Smooth muscle cell (in vitro differentiated cells): Measurements from ENCODE around the gene YARS1. TPM values are rescaled to one million over a fixed set of nuclear protein-coding genes. Genes with fewer than 3 reads are reported as not detected.

Source experiments
- DNase-seq: peaks from one replicate; lab custom pipeline; 2025; ENCODE audit not compliant: unreplicated experiment; lab: John Stamatoyannopoulos, UW
- H2AFZ ChIP-seq: fragments of 200-600 bp; sonication (generic); 2 replicates; pipeline ENCODE4 v1.6.0; 2016; ENCODE audit warnings: antibody characterized with exemption, low read depth, mild to moderate bottlenecking
- H3F3A ChIP-seq: fragments of 200-600 bp; sonication (generic); 2 replicates; pipeline ENCODE4 v1.6.0; 2017; ENCODE audit warnings: antibody characterized with exemption, low read depth
- H3K27ac ChIP-seq: fragments of 200-600 bp; sonication (generic); 2 replicates; pipeline ENCODE4 v1.5.1; 2016; ENCODE audit warnings: low read depth, mild to moderate bottlenecking
- H3K27me3 ChIP-seq: fragments of 200-600 bp; sonication (generic); 2 replicates; pipeline ENCODE4 v1.6.1; 2016; ENCODE audit warnings: low read depth, mild to moderate bottlenecking
- H3K36me3 ChIP-seq: fragments of 200-600 bp; sonication (generic); 2 replicates; pipeline ENCODE4 v1.5.1; 2016; ENCODE audit warnings: low read depth
- H3K4me1 ChIP-seq: fragments of 200-600 bp; sonication (generic); 2 replicates; pipeline ENCODE4 v1.5.1; 2016; ENCODE audit warnings: low read depth
- H3K4me2 ChIP-seq: fragments of 200-600 bp; sonication (generic); 2 replicates; pipeline ENCODE4 v1.6.0; 2016; ENCODE audit warnings: mild to moderate bottlenecking
- H3K4me3 ChIP-seq: fragments of 200-600 bp; sonication (generic); 2 replicates; pipeline ENCODE4 v1.5.1; 2016; ENCODE audit warnings: mild to moderate bottlenecking
- H3K79me2 ChIP-seq: fragments of 200-600 bp; sonication (generic); 2 replicates; pipeline ENCODE4 v1.6.0; 2016; ENCODE audit warnings: low read depth, mild to moderate bottlenecking
- H3K9ac ChIP-seq: fragments of 200-600 bp; sonication (generic); 2 replicates; pipeline ENCODE4 v1.6.0; 2016; ENCODE audit warnings: low read depth
- H3K9me3 ChIP-seq: fragments of 200-600 bp; sonication (generic); replicated peaks from 2 replicates; pipeline ENCODE4 v1.5.1; 2016; ENCODE audit warnings: low read depth
- H4K20me1 ChIP-seq: fragments of 200-600 bp; sonication (generic); 2 replicates; pipeline ENCODE4 v1.6.0; 2016; ENCODE audit warnings: low read depth
- WGBS: methylation state at CpG from one replicate; pipeline ENCODE4 v1.1.7; 2016; ENCODE audit warnings: low lambda C conversion rate; 5-methylcytosine and 5-hydroxymethylcytosine counted together
- polyA plus RNA-seq: library from polyadenylated mRNA; unstranded; fragments of >200 nt; fragmentation: Nextera tagmentation; extraction: Ambion mirVana; gene quantifications from 2 replicates; pipeline ENCODE4 v1.2.1, GENCODE V29; 2016
- total RNA-seq: library from RNA; depleted of rRNA; stranded (reverse); fragments of >200 nt; gene quantifications from 2 replicates; pipeline ENCODE4 v1.2.3, GENCODE V29; 2014
- TF ChIP-seq, protein P1 (sequence below): fragments of 200-600 bp; sonication (generic); IDR thresholded peaks from 2 replicates; pipeline ENCODE4 v1.5.1; 2017; ENCODE audit warnings: borderline replicate concordance, mild to moderate bottlenecking, antibody characterized with exemption; ENCODE audit not compliant: insufficient read depth, poor library complexity, severe bottlenecking

YARS1 gene
- total and polyA plus RNA-seq, 2 experiments from 2014 or later: 52.1 to 82.9 TPM

DNA sequence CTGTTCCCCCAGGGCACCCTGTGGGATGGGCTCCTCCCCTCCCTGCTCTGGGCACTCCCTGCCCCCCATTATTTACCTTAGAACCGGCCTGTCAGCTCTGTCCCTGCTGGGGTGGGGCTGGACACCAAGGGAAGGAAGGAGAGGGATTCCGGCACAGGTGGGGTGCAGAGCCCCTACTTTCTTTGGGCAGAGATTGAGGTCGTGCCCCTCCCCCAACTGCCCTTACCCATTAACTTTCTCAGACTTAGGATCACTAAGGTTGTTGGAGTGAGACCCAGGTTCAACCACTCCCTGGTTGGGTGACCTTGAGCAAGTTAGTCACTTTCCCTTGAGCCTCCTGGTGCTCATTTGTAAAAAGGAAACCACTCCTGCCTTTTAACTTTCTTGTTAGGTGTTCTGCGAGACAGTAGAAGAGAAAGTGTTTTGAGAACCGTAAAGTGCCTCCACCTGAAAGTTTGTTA lies 57.6 kb downstream of the YARS1 start:
- peaks cover 42% of the 10 kb centered on the region for H4K20me1 ChIP-seq
- TF ChIP-seq, protein P1, sequence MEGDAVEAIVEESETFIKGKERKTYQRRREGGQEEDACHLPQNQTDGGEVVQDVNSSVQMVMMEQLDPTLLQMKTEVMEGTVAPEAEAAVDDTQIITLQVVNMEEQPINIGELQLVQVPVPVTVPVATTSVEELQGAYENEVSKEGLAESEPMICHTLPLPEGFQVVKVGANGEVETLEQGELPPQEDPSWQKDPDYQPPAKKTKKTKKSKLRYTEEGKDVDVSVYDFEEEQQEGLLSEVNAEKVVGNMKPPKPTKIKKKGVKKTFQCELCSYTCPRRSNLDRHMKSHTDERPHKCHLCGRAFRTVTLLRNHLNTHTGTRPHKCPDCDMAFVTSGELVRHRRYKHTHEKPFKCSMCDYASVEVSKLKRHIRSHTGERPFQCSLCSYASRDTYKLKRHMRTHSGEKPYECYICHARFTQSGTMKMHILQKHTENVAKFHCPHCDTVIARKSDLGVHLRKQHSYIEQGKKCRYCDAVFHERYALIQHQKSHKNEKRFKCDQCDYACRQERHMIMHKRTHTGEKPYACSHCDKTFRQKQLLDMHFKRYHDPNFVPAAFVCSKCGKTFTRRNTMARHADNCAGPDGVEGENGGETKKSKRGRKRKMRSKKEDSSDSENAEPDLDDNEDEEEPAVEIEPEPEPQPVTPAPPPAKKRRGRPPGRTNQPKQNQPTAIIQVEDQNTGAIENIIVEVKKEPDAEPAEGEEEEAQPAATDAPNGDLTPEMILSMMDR: no peak
- H3F3A ChIP-seq: peaks cover 13% of the 10 kb centered on the region
- no peaks in the 10 kb centered on the region for H3K36me3 ChIP-seq
- peak overlapping the region; percentile 92 for H3K27ac ChIP-seq
- peak overlapping the region; percentile 56 for H3K9ac ChIP-seq
- H3K79me2 ChIP-seq: peaks cover 28% of the 10 kb centered on the region
- no peaks in the 10 kb centered on the region for H3K27me3 ChIP-seq
- peak overlapping the region; percentile 47 for H3K4me2 ChIP-seq
- peaks cover 30% of the 10 kb centered on the region for H3K4me1 ChIP-seq
- no peak for DNase-seq
- WGBS: 50% methylated on average over 5 of the region's 5 CpGs
- H2AFZ ChIP-seq: no peak overlapping the region
- H3K9me3 ChIP-seq: no peaks in the 10 kb centered on the region
- H3K4me3 ChIP-seq: peak overlapping the region; percentile 20

DNA sequence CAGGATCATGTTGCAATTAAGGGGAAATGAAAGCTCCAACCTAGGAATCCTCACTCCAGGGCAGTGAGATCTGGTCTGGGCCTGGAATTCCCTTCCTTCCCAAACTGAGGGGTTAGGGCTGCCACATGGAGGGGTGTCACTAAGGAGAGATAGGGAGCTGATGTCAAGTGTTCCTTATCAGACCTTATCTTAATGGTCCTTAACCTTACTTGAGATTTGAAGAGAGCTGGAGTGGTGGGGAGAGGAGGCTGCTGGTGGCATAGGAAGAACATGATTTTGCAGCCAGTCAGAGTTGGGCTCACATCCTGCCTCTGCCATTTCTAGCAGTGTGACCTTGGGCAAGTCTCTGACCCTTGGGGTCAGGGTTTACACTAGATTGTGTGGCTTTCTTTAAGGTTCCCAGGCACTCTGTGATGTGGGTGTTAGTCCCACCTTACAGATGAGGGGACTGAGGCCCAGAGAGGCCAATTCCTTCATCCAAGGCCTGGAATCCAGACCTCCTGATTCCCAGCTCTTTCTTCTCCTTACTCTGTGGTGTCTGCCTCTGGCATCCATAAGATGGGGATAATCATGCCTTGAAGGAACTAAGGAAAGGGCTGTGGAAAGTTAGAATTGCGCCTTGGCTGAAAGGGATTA lies 58.2 kb downstream of the YARS1 start:
- 86% methylated on average over 1 of the region's 1 CpG for WGBS
- Histone ChIP-seq H3K79me2 (peaks cover 28% of the 10 kb centered on the region), H3F3A (peaks cover 13% of the 10 kb centered on the region), H3K9ac (peak overlapping the region; percentile 56), H4K20me1 (peaks cover 42% of the 10 kb centered on the region), H3K27me3 (no peaks in the 10 kb centered on the region), H3K36me3 (no peaks in the 10 kb centered on the region), H3K4me1 (peaks cover 30% of the 10 kb centered on the region), H3K4me2 (peak overlapping the region; percentile 47), H2AFZ (no peak overlapping the region), H3K4me3 (no peak overlapping the region), H3K9me3 (no peaks in the 10 kb centered on the region), H3K27ac (peak overlapping the region; percentile 92)
- DNase-seq: no peak
- TF ChIP-seq, protein P1: no peak

DNA sequence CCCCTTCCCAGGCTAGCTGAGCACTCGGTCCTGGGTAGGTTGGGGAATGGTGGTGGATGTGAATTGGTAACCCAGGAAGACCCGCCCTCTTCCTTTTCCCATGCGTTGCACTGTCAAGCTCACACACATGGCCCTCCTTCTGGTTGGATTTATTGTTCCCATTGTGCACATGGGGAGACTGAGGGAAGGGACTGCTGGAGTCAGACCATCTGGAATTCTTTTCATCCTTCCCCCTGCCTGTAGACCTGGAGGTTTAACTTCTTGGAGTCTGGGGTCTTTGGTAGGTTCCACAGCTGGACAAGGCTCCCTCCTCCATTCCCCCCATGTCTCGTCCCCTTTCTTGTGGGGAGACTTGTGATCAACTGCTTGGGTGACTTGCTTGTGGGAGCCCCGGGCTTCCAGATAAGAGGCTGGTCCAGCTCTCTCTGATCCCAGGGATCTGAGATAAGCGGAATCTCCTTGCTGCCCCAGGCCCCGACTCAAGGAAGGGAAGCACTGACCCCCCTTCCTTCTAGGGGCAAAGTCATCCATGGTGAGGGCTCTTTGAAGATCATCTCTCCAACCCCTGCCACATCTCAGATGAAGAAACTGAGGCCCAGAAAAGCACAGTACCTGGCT lies 58.9 kb downstream of the YARS1 start:
- no peak for DNase-seq
- peaks cover 28% of the 10 kb centered on the region for H3K79me2 ChIP-seq
- no peaks in the 10 kb centered on the region for H3K27me3 ChIP-seq
- no peak overlapping the region for H3K4me3 ChIP-seq
- H3K4me2 ChIP-seq: no peak overlapping the region
- no peak overlapping the region for H2AFZ ChIP-seq
- peaks cover 13% of the 10 kb centered on the region for H3F3A ChIP-seq
- no peak overlapping the region for H3K9ac ChIP-seq
- WGBS: 56% methylated on average over 7 of the region's 7 CpGs
- TF ChIP-seq, protein P1: no peak
- H4K20me1 ChIP-seq: peaks cover 42% of the 10 kb centered on the region
- H3K27ac ChIP-seq: peak overlapping the region; percentile 92
- peaks cover 32% of the 10 kb centered on the region for H3K4me1 ChIP-seq
- H3K9me3 ChIP-seq: no peaks in the 10 kb centered on the region
- H3K36me3 ChIP-seq: no peaks in the 10 kb centered on the region
